ENCODE data around the gene PCDH12. TPM values are rescaled to one million over a fixed set of nuclear protein-coding genes. Genes with fewer than 3 reads are reported as not detected.

Gene PCDH12
- total and polyA plus RNA-seq, 2 of the 8 experiments (the other 6 are each of a cell fraction or from before 2014, with no cell fraction given): 0.06 to 0.17 TPM

GRCh38 chr5:141940695-141941271 is 17.2 kb downstream of the PCDH12 start (continued):
- TF ChIP-seq, protein P1, sequence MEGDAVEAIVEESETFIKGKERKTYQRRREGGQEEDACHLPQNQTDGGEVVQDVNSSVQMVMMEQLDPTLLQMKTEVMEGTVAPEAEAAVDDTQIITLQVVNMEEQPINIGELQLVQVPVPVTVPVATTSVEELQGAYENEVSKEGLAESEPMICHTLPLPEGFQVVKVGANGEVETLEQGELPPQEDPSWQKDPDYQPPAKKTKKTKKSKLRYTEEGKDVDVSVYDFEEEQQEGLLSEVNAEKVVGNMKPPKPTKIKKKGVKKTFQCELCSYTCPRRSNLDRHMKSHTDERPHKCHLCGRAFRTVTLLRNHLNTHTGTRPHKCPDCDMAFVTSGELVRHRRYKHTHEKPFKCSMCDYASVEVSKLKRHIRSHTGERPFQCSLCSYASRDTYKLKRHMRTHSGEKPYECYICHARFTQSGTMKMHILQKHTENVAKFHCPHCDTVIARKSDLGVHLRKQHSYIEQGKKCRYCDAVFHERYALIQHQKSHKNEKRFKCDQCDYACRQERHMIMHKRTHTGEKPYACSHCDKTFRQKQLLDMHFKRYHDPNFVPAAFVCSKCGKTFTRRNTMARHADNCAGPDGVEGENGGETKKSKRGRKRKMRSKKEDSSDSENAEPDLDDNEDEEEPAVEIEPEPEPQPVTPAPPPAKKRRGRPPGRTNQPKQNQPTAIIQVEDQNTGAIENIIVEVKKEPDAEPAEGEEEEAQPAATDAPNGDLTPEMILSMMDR (IDR thresholded peaks at IDR 0.05; ENCODE audit: control extremely low read depth in 1 of 3, insufficient read depth in 1 of 3, low read depth in 1 of 3, low read length in 3 of 3): no peak
- TF ChIP-seq YY1 (IDR thresholded peaks at IDR 0.05; ENCODE audit: low read depth, low read length) (no peak), RXRA (IDR thresholded peaks at IDR 0.05; ENCODE audit: insufficient read depth, low read depth, low read length) (no peak), SIN3A (conservative IDR thresholded peaks at IDR 0.05 in 1 of 2, IDR thresholded peaks at IDR 0.05 in 1 of 2; ENCODE audit: low read depth in 1 of 2, low read length in 2 of 2) (no peak)
- TF ChIP-seq, protein P2, sequence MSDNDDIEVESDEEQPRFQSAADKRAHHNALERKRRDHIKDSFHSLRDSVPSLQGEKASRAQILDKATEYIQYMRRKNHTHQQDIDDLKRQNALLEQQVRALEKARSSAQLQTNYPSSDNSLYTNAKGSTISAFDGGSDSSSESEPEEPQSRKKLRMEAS (IDR thresholded peaks at IDR 0.05): no peak
